ENCODE measurements around the gene ZNF583.

DNA sequence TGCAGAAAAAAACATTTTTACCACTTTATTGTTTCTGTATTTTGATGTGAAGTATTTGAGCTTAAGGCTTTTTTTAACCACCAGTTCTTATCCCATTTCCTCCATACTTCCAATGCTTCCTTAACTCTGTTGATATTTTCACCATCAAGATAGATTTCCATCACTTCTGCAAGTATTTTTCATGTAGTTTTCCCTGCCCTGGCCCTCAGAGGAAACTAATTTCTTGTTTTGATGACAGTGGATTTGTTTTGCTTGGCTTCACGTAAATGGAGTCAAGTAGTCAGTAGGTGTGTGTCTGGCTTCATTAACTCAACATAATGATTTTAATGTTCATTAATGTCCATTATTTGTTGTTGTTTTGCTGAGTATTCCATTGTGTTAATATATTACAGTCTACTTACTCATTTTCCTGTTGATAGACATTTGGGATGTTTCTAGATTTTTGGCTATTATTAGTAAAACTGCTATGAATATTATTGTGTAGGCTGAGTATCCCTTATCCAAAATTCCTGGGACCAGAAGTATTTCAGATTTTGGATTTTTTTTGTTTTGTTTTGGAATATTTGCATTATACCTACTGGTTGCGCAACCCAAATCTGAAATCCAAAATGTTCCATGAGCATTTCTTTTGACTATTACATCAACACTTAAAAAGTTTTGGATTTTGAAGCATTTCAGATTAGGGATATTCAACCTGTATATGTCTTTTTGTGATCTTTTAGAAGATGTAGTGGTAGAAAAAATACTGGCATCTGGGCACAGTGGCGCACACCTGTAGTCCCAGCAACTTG is 34.1 kb upstream of the ZNF583 start:
- TF ChIP-seq POLR2A (IDR thresholded peaks at IDR 0.05; ENCODE audit: low read length) (no peak), GATA1 (IDR thresholded peaks at IDR 0.05; ENCODE audit: low read depth, low read length) (no peak)

Data from erythroblast (primary cell).